Ammon's horn (tissue), 1 donor: ENCODE results near the gene THRB.

ENCODE experiments used
- DNase-seq: peaks from one replicate; pipeline ENCODE4 v3.0.0-alpha.2; 2016; ENCODE audit warnings: low spot score

Gene THRB

DNA sequence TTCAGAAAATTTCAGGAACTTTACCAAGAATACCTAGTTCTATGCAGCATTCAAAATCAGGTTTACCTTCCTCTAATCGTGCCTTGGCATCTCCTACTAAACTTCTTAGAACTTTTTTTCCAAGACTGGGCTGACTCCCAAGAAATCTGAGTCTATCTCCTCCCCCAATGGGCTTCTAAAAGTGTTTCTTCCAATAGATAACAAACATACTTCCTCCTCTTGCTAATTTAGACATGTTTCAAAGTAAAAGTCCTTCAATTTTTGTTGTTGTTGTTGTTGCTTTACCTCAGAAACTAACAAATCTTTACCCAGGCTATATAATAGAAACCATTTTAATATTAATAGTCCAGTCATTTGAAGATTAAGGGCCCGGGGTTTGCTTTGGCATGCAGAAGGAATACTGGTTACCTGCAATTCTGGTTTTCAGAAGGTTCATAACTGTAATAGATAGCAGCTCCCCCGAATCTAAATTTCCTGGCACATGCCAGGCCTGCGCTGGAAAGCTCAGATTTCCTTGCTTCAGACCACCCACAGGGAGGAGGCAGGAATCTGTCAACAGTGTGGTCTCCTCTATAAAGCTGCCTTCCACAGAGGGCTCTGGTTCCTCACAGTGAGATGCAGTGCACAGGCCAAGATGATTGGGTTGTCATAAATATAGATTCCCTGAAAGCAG lies 188.7 kb downstream of the THRB start:
- DNase-seq, result no peak

DNA sequence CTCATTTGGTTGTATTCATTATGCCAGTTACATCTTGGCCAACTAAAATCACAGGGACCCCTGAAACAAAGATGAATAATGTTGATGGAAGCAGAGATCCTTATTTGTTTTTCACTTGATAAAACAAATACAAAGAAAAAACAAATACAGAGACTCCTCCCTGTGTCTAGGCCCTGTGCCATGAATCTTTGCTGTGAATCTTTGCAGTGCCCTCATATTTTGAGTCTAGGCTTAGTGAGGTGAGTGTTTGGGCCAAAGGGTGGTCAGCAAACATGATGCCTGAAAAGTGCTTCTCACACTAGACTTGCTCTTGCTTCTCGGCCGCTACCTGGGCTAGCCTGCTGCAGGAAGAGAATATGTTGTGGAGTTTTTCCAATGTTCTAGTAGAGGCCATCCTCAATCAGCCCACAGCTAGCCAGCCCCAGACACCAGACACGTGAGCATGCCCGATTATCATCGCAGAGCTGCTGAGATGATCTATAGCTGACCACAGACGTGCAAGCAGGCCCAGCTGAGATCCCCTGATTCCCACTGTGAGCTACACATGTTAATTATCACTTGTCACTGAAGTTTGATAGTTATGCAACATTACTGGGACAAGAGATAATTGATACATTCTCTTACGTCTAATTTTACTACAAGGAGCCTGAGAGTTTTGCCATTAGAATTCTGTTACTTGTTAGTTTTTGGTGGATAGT lies 191.4 kb downstream of the THRB start:
- no peak for DNase-seq

DNA sequence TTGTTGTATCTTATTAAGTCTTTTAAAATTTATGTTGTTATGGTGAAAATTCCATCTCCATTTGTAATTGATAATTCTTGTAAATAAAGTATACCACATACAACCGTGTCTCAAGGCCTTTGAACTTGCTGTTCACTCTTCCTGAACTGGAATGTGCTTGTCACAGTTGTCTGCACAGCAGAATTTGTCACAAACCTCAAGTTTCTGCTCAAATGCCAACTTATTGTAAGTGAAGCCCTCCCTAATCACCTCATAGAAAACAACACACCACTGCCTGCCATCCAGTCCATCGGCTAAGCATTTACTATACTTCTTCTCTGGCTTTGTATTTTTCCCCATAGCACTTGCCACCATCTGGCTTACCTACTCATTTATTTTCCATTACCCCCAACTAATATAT lies 192.3 kb downstream of the THRB start:
- DNase-seq, result no peak

DNA sequence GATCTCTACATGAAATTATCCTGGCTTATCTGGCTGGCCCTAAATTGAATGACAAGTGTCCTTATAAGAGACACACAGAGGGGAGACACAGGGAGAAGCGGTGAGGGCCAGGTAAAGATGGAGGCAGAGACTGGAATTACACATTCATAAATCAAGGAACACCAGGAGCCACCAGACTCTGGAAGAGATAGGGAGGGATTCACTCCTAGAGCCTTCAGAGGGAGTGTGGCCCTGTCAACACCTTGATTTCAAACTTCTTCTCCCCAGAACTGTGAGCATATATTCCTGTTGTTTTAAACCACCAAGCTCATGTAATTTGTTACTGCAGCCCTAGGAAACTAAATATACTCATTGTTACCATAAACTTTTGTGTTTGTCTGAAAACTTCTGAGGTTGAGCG lies 193.7 kb downstream of the THRB start:
- no peak for DNase-seq

DNA sequence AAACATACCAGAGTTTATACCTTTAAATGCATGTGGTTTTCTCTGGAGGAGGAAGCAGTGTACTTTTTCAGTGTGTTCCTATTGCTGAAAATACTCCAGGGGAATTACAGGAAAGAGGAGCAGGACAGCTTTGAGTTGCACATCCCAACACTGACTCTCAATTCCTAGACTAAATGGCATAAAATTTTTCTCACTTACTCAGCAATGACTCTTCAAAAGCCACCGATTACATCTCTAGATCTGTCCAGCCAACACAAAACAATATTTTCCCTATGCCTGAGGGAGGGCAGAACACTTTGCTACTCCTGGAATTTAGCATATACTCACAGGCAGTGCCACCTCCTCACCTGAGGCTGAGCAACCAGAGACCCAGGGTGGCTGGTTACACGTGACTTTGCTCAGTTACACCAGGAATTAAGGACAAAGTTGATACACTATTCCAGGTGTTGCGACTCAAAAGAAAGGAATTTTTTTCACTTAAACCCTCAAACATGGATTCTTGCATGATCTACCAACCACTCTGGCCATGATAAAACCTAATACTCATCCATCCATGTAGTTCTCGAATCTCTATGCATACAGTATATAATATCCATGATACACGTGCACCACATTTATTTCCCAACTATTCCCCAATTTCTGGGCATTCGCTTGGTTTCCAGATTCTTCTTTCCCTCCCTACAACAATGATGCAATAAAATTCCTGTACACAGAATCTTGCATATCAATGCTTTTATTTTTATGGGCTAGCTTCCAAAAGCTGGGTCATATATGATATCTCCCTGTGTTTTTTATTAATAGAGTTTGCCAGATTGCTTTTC lies 194.6 kb downstream of the THRB start:
- DNase-seq, result no peak

DNA sequence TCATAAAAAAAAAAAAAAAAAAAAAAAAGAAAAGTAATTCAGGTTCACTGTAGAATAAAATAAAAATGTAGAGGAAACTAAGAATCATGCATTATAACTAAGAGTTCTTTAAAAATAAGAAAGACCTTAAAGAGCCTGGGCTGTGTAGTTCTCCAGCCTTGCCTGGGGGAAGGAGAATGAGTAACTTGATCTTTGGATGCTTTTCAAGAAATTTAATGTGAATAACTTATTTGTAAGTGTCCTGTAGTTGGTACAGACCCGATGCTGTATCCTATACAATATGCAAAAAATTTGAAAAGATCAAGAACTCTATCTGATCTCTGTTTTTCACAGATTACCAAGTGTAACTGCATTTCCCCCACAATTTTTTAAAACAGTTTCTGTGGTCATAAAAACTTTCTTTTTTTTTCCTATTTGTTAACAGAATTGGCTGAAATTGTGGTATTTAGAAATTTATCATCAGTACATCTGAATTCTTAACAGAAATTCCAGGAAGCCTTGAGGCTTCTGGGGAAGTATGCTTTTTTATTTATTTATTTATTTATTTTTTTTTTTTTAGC lies 195.3 kb downstream of the THRB start:
- no peak for DNase-seq

DNA sequence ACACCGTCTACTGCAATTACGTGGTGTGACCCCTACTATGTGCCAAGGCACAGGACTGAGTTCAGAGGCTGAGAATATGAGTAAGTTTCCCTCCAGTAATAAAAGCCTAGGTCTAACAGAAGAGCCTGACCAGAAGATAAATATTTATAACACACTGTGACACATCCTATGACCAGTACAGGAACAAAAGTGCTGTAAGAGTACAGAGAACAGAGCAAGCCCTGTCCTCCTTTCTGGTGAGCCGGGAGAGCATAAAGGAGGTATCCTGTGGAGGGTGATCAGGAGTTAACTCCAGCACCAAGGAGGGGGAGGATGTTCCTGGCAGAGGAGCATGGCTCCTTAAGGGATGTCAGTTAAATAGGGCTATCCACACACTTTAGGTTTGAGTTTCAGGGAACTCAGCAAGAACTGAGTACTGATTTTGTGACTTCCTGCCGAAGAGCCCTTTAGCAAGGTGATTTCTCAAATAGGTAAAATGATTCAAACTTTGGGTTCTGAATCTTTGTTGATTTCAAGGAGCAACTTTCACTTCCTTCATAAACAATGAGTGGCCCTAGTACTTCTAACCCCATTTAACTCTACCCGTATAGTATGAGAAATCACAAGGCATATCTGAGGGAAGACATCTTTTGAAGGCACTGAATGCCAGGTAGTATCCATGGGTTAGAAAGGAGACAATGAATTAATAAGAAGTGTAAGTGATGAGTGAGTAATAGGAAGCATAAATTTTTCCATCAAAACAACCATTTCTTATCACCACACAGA lies 198.0 kb downstream of the THRB start:
- no peak for DNase-seq

DNA sequence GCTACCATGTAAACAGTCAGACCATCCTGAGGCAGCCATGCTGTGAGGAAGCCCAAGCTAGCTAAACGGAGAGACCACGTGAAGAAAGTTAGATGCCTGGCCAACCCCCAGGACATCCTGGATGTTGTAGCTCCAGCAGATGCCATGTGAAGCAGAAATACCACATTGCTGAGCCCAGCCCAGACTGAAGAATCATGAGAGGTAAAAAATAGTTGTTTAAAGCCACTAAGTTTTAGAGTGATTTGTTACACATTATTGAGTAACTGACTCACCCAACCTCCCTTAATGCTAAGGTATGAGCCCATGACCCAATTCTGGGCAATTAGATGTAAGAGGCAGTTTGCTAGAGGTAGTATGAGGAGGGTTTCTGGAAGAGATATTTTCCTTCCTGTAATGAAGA lies 200.5 kb downstream of the THRB start:
- no peak for DNase-seq

DNA sequence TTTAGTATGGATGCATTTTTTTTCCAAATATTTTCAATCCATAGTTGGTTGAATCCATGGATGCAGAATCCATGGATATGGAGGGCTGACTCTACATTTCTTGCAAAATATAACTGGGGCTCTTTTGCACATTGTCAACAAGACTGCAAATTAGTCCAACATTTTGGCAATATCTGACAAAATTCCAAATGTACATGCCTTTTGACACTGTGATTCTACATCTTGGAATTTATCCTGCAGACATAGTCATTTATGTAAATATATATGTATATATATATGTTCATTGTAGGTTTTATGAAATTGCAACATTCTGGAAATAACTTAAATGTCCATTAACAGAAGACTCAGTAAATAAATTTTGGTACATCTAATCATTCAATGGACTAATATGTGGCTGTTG lies 203.0 kb downstream of the THRB start:
- no peak for DNase-seq

DNA sequence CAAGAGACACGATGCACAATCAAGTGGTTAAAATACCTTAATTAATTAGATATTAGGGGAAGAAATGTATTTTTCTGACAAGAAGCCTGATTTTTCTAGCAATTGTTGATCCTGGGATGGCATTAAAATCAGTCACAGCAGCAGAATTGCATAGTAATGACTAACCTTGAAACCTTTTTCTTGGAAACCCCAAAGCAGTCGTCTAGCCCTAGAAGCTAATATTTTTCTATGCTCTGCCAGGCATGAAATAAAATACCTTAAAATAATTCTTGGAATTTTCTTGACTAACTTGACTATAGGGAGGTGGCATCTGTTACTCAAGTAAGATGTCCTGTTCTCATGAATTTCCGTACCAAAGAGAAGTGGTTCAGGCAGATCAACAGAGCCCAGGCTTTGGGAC lies 204.1 kb downstream of the THRB start:
- no peak for DNase-seq

DNA sequence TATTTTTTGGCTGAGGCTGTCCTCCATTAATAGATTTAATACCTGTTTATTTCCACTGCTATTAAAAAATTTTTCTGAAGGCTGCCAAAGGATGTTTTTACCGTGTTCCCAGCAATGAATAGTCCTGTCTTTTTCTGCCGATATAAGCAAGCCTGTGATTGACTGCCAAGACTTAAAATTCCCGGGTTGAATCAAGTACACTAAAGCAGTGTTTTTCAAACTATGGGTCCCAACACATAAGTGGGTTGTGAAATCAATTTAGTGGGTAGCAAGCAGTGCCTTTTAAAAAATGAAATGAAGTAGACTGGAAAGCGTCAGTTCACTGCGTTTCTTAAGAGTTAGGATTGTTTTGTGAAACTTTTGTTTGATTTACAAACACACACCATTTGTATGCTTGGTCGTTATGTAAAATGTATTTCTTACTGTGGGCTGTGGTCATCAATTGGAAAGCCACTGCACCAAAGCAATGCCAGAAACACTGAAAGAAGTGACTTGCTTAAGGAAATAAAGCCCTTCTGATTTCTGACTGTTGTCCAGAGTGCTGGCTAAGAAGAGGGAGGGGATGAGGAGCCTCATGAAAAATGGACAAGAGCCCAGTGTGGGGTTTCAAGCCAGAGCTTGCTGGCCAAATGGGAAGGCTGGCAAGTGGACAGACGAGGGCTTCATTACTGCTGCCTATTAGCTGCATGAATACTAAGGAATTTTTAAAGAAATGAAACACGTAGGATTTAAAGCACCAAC lies 206.0 kb downstream of the THRB start:
- peak; percentile 85 for DNase-seq

DNA sequence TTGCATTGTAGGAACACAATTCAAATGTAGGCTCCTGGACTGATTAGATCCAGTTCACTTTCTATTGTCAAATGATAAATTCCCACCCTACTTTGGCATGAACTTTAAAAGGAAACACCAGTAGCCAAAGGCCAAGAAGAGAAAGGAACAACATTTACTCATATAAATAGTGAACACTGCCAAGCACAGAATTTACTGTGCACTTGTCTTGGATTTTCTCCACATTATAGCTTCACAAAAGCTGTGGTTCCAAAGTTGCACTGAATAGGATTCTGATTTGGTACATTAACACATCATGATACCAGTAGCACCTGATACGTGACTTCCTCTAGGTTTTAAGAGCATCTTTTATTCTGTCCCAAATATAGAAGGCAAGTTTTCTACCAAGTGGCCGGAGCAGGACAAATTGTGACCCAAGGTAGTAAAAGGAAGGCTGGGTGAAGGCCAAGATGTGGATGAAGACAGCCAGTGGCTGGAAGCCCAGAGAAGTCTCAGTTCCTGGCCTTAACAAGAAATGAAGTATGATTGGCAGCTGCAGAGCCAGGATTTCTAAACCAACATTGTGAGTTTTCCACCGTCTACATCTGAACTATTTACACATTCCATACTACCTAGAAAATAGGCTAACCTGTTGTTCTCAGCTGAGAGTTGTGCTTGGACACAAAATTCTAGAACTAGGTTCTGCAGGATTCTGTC lies 206.7 kb downstream of the THRB start:
- peak; percentile 53 for DNase-seq

DNA sequence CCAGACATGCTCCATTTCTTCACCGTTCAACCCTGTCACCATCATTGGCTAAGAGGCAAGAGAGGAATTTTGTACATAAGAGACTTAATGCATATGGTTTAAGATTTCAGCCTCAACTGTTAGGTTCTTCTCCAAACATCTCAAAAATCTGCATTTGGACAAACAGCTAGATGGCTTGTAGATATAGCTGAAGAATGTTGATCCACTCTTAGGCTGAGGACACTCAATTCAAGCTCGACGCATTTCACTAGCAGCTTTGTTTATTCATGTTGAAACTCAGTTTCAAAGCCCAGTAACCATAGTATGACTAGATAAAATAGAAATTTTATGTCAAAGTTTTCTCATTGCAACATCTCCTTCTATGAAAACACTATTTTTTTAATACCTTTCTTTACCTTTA lies 208.2 kb downstream of the THRB start:
- no peak for DNase-seq

DNA sequence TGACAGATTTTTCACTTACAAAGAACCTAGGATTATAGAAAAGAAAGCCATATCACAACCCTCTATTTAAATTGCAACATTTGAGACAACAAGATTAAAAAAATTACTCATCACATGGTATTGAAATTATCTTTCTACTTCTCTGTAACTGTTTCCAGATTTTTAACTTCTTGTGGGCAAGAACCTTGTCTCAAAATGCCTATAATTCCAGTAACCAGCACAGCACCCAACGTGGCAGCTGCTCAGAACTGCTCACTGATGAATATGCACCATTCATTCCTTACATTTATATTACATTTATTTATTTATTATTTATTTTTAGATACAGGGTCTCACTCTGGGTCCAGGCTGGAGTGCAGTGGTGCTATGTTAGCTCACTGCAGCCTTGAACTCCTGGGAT lies 216.1 kb downstream of the THRB start:
- no peak for DNase-seq

DNA sequence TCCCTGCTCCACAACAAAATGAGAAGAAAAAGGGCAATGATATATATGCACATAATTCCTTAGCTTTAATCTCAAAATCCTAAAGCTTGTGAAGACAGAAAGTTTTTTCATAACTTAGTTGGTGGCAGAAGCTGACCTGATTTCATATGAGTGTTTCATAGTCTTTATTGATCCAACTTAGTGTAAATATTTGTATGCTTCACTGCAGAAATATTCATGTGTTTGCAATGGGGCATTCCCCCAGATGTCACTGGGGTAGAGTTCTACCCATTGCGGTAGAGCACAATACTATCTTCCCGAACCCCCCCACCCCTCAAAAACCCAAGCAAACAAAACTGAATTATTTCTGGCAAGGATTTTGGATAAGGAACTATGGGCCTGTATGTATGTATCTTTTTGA lies 221.2 kb downstream of the THRB start:
- no peak for DNase-seq

DNA sequence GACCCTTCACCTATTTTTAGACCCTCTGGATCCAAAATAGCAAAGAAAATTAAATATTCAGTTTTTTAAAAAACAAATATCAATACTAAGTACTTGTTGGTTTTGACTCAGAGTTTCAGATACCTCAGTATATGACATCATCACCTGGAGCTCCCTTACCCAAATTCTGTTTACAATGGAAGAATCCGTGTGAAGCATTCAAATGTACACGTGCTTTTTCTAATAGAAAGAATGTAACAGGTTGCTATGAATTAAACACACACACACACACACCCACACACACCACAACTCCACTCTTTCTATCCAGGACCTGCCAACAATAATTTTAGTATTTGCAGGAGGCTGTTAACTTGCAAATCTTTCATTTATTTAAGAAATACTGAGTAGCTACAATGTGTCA lies 221.8 kb downstream of the THRB start:
- DNase-seq, result no peak

DNA sequence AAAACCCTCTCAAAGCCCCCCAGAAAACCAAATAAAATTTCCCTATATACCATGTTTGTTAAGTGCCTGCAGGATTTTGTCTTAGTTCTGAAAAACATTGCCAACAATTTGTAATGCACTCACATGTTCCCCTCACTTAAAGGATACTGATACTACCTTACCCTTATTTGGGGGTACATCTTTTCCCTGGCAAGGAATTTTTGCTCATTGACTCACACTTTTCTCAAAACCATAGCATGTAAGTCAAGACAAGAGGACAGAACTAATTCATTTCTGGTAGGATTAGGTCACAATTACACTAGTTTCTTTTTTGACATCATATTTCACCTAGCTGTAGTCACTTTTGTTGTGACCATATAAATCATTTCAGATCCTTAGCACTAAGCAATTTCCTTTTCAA lies 222.2 kb downstream of the THRB start:
- DNase-seq, result no peak

DNA sequence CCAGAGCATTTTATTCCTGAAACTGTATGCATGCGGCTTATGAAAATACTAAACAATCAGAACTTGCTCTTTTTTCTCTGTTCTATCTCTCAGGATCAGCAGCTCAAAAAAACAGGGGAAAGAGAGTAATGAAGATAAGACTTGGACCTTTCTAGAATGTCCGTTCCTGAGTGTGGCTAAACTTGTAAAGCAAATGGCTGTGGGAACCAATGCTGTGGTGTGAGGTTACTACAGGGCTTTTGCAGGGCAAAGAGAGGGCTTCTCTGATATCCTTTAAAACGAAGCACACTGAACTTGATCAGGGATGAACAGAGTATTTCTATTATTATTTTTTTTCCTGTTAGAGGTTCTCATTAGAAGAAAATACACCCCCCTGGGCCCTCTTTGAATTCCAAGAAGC lies 223.4 kb downstream of the THRB start:
- DNase-seq, result no peak

DNA sequence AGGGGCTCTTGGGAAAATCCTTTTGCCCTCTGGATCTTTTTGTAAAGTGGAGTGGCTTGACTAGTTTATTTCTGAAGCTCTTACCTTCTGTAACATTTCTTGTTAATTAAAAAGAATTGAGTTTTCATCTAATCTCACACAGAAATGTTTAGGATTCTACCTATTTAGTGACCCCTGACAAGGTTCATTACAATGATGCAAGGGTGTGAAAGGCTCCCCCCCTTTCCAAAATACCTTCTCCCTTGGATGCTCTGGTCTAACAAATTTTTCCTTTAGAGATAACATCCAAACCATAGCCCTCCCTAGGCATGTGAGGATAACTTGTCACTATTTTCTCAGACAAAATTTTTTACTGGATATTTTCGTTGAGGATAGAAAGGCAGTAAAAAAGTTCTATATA lies 223.9 kb downstream of the THRB start:
- DNase-seq, result no peak

DNA sequence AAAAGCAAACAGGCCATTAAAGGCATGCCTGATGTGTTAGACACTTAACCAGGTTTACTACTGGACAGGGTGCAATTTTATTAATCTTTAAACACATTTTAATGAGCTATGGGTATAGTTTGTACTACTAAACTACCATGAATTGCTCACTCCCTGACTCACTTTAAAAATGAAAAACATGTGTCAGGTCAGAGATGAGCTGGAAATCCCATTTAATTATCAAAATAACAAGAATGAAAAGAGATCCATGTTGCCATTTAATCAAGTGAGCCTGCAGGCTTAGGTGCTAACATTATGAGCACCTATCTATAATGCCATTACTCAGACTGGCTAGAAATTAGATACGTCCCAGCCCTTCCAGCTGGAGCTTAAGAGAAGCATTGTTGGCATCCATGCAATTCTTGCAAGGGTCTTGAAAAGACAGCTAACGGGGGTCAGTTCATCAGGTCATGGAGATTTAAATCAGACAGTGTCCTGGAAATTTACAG lies 224.4 kb downstream of the THRB start:
- DNase-seq, result no peak

DNA sequence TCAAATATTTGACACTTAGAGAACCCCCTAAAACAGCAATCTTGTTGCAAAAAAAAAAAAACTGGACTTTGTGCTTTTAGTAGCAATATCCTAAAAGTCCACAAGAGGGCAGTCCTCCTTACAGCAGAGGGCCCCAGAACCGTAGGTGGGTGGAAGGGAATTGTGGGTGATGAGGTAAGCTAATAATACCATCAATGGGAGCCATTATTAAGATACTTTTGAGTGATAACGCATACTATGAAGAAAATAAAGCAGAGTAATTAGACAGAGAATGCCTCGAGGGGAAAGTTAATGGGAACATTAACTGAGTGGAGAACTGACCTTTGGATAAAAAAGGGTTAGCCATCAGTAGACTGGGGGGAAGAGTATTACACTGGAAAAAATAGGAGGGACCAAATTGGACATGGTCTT lies 229.9 kb downstream of the THRB start:
- DNase-seq, result peak; percentile 35
